ENCODE measurements around the gene PARP3.

DNA sequence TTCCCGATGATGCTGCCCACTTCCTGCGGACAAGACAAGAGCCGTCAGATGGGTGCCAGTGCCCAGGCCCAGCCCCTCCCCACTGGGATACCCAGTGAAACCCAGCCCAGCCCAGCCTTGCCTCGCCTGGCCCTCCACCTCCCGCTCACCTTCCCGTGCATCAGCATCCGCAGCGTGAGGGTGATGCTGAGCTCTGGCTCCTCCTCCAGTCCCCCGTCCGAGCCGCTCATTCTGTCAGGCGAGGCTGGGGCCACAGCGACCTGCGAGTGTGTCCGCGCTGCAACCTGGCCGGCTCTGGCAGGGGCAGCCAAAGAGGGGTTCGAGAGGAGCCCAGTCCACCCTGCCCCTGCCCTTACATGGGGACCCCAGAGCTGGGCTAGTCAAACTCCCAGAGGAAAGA, 18.8 kb downstream of the PARP3 start:
- TF ChIP-seq, protein P1, sequence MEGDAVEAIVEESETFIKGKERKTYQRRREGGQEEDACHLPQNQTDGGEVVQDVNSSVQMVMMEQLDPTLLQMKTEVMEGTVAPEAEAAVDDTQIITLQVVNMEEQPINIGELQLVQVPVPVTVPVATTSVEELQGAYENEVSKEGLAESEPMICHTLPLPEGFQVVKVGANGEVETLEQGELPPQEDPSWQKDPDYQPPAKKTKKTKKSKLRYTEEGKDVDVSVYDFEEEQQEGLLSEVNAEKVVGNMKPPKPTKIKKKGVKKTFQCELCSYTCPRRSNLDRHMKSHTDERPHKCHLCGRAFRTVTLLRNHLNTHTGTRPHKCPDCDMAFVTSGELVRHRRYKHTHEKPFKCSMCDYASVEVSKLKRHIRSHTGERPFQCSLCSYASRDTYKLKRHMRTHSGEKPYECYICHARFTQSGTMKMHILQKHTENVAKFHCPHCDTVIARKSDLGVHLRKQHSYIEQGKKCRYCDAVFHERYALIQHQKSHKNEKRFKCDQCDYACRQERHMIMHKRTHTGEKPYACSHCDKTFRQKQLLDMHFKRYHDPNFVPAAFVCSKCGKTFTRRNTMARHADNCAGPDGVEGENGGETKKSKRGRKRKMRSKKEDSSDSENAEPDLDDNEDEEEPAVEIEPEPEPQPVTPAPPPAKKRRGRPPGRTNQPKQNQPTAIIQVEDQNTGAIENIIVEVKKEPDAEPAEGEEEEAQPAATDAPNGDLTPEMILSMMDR (IDR thresholded peaks at IDR 0.05) = no peak
- no peak for TF ChIP-seq POLR2A (IDR thresholded peaks at IDR 0.05)
